Mesenchymal stem cell (in vitro differentiated cells and primary cell): ENCODE data around the gene DNAL1.

Experiments
- DNase-seq: peaks from one replicate; pipeline ENCODE4 v3.0.0-alpha.2; 2013
- H2AFZ ChIP-seq: one replicate; pipeline ENCODE4 v1.6.1; 2013; ENCODE audit warnings: low read depth, mild to moderate bottlenecking, control low read depth, inconsistent platforms, low read length, moderate library complexity
- H2AK5ac ChIP-seq: 2 replicates; pipeline ENCODE4 v1.6.1; 2013; ENCODE audit warnings: low read length, moderate library complexity, mild to moderate bottlenecking, inconsistent platforms; ENCODE audit not compliant: severe bottlenecking
- H2BK120ac ChIP-seq: one replicate; pipeline ENCODE4 v1.6.1; 2013; ENCODE audit warnings: low read depth, mild to moderate bottlenecking, inconsistent platforms, low read length, moderate library complexity
- H2BK12ac ChIP-seq, 2 experiments: one replicate each; pipeline ENCODE4 v1.6.1; 2013; ENCODE audit warnings: inconsistent platforms in 2 of 2, low read length in 2 of 2, mild to moderate bottlenecking in 2 of 2, moderate library complexity in 2 of 2, control low read depth in 1 of 2
- H2BK15ac ChIP-seq: one replicate; pipeline ENCODE4 v1.6.1; 2013; ENCODE audit warnings: mild to moderate bottlenecking, low read depth, inconsistent platforms; ENCODE audit not compliant: poor library complexity, severe bottlenecking
- H2BK5ac ChIP-seq: 2 replicates; pipeline ENCODE4 v1.6.1; 2013; ENCODE audit warnings: low read depth, mild to moderate bottlenecking, low read length, control low read depth, inconsistent platforms; ENCODE audit not compliant: poor library complexity, severe bottlenecking
- H3K14ac ChIP-seq, 2 experiments: one replicate each; pipeline ENCODE4 v1.6.1; 2013; ENCODE audit warnings: inconsistent platforms in 2 of 2, low read length in 2 of 2, control low read depth in 1 of 2, mild to moderate bottlenecking in 1 of 2, moderate library complexity in 1 of 2
- H3K18ac ChIP-seq, 2 experiments: one replicate each; pipeline ENCODE4 v1.6.1; 2013; ENCODE audit warnings: inconsistent platforms in 2 of 2, low read length in 2 of 2, control low read depth in 1 of 2, low read depth in 1 of 2, mild to moderate bottlenecking in 1 of 2
- H3K23ac ChIP-seq, 2 experiments: one replicate each; pipeline ENCODE4 v1.6.1; 2013; ENCODE audit warnings: inconsistent platforms in 2 of 2, low read length in 2 of 2, mild to moderate bottlenecking in 2 of 2, moderate library complexity in 2 of 2, control low read depth in 1 of 2
- H3K27ac ChIP-seq: 2 replicates; pipeline ENCODE4 v1.5.1; 2013; ENCODE audit warnings: mild to moderate bottlenecking, moderate library complexity, low read length, control low read depth, inconsistent platforms; ENCODE audit not compliant: poor library complexity, severe bottlenecking
- H3K27me3 ChIP-seq, 2 experiments: 2 replicates each; pipeline versions ENCODE4 v1.6.1 to v1.7.0; 2013; ENCODE audit warnings: low read length in 2 of 2, mild to moderate bottlenecking in 2 of 2, moderate library complexity in 2 of 2, control low read depth in 1 of 2, inconsistent platforms in 1 of 2; ENCODE audit not compliant: control insufficient read depth in 1 of 2, insufficient read depth in 1 of 2
- H3K36me3 ChIP-seq, 2 experiments: 2 replicates each; pipeline versions ENCODE4 v1.6.1 to v1.7.0; 2013; ENCODE audit warnings: low read length in 2 of 2, control low read depth in 1 of 2, inconsistent platforms in 1 of 2, low read depth in 1 of 2, mild to moderate bottlenecking in 1 of 2; ENCODE audit not compliant: insufficient read depth in 2 of 2, control insufficient read depth in 1 of 2
- H3K4ac ChIP-seq, 2 experiments: one replicate each; pipeline ENCODE4 v1.6.1; 2013; ENCODE audit warnings: inconsistent platforms in 2 of 2, low read length in 2 of 2, mild to moderate bottlenecking in 2 of 2, moderate library complexity in 2 of 2, control low read depth in 1 of 2, low read depth in 1 of 2
- H3K4me1 ChIP-seq: 2 replicates; pipeline ENCODE4 v1.6.1; 2013; ENCODE audit warnings: low read depth, low read length, control low read depth; ENCODE audit not compliant: control insufficient read depth, insufficient read depth
- H3K4me2 ChIP-seq: 2 replicates; pipeline ENCODE4 v1.6.1; 2013; ENCODE audit warnings: low read length, mild to moderate bottlenecking, inconsistent platforms; ENCODE audit not compliant: poor library complexity, severe bottlenecking
- H3K4me3 ChIP-seq, 2 experiments: 2 replicates each; pipeline versions ENCODE4 v1.5.1 to v1.7.0; 2013; ENCODE audit warnings: low read length in 2 of 2, mild to moderate bottlenecking in 2 of 2, control low read depth in 1 of 2, low read depth in 1 of 2; ENCODE audit not compliant: insufficient read depth in 1 of 2
- H3K79me1 ChIP-seq: replicated peaks from 2 replicates; pipeline ENCODE4 v1.6.1; 2013; ENCODE audit warnings: mild to moderate bottlenecking, control low read depth, low read length, inconsistent platforms; ENCODE audit not compliant: poor library complexity, severe bottlenecking
- H3K9ac ChIP-seq: 2 replicates; pipeline ENCODE4 v1.7.0; 2013; ENCODE audit warnings: mild to moderate bottlenecking, low read length, moderate library complexity
- H3K9me3 ChIP-seq: 2 replicates; pipeline ENCODE4 v1.7.0; 2013; ENCODE audit warnings: mild to moderate bottlenecking, low read length; ENCODE audit not compliant: control insufficient read depth
- H4K8ac ChIP-seq: one replicate; pipeline ENCODE4 v1.6.1; 2013; ENCODE audit warnings: inconsistent platforms, mild to moderate bottlenecking, low read length, moderate library complexity
- H4K91ac ChIP-seq: one replicate; pipeline ENCODE4 v1.6.1; 2013; ENCODE audit warnings: mild to moderate bottlenecking, low read length, inconsistent platforms
- WGBS: methylation state at CpG from one replicate; pipeline ENCODE4 v1.1.7; 2013; ENCODE audit warnings: mixed read lengths; 5-methylcytosine and 5-hydroxymethylcytosine counted together

Gene DNAL1

DNA sequence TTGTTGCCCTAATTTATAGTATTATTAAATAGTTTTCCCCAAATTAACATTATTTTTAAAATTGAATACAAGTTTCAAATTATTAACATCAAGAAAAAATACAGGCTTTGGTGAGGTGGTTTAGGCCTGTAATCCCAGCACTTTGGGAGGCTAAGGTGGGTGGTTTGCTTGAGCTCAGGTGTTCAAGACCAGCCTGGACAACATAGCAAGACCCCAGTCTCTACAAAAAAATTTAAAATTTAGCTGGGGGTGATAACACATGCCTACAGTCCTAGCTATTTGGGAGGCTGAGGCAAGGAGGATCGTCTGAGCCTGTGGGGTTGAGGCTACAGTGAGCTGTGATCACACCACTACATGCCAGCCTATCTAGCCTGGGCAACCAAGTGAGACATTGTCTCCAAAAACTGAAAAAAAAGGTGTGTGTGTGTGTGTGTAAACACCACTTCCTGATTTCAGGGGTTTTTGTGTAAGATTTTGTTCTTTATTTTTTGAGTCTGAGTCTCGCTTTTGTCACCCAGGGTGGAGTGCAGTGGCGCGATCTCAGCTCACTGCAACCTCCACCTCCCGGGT is 3.9 kb upstream of the DNAL1 start:
- H3K27me3 ChIP-seq, result no peaks in the 10 kb centered on the region
- H3K4me3 ChIP-seq, result no peak overlapping the region
- H3K9ac ChIP-seq, result no peak overlapping the region
- H3K23ac ChIP-seq, result no peak overlapping the region
- H3K9me3 ChIP-seq, result no peaks in the 10 kb centered on the region
- H3K4ac ChIP-seq, result no peak overlapping the region
- no peak overlapping the region for H4K91ac ChIP-seq
- H3K18ac ChIP-seq, result no peak overlapping the region
- H2AFZ ChIP-seq, result no peak overlapping the region
- no peak overlapping the region for H2BK120ac ChIP-seq
- no peak overlapping the region for H2BK5ac ChIP-seq
- H2BK12ac ChIP-seq, result no peak overlapping the region
- H3K27ac ChIP-seq, result no peak overlapping the region
- H3K14ac ChIP-seq, result no peak overlapping the region
- DNase-seq, result no peak
- peaks cover 5% of the 10 kb centered on the region for H3K79me1 ChIP-seq
- no peak overlapping the region for H2BK15ac ChIP-seq
- no peak overlapping the region for H3K4me2 ChIP-seq
- peaks cover 1% of the 10 kb centered on the region for H3K4me1 ChIP-seq
- no peak overlapping the region for H2AK5ac ChIP-seq
- no peak overlapping the region for H4K8ac ChIP-seq
- no peaks in the 10 kb centered on the region for H3K36me3 ChIP-seq
- 95% methylated on average over 5 of the region's 5 CpGs for WGBS

DNA sequence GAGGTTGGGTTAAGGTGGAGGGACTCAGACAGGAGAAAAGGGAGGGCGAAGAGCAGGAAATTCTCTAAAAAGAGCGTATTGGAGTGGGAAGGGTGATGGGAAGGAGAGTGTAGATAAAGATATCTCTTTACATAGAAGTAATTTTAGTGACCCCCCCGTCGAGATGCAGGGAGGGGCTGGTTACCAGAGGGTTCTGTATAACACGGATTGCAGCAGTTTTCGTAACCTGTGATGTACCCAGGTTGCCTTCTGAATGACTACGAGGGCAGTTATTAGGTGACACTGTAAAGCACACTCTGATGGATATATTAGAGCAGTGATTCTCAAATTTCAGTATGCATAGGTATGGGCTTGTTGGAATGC is 443 bp downstream of the DNAL1 start:
- Histone ChIP-seq H3K14ac (no peak overlapping the region), H3K4me3 (peak overlapping the region; percentile 87 to 99), H4K91ac (peak overlapping the region; percentile 6), H2BK15ac (peak overlapping the region; percentile 74), H3K27ac (no peak overlapping the region), H3K79me1 (peaks cover 12% of the 10 kb centered on the region), H2AK5ac (no peak overlapping the region), H2BK5ac (no peak overlapping the region), H3K36me3 (no peaks in the 10 kb centered on the region), H3K9me3 (no peaks in the 10 kb centered on the region), H2AFZ (peak overlapping the region; percentile 94), H3K4ac (peak overlapping the region in 1 of 2 experiments; percentile 86), H2BK12ac (no peak overlapping the region), H3K23ac (peak overlapping the region in 1 of 2 experiments; percentile 9), H4K8ac (no peak overlapping the region), H3K4me2 (peak overlapping the region; percentile 71), H3K9ac (peak overlapping the region; percentile 92), H3K4me1 (no peaks in the 10 kb centered on the region), H3K18ac (no peak overlapping the region), H2BK120ac (no peak overlapping the region), H3K27me3 (no peaks in the 10 kb centered on the region)
- WGBS, result 15% methylated on average over 7 of the region's 7 CpGs
- DNase-seq, result no peak

DNA sequence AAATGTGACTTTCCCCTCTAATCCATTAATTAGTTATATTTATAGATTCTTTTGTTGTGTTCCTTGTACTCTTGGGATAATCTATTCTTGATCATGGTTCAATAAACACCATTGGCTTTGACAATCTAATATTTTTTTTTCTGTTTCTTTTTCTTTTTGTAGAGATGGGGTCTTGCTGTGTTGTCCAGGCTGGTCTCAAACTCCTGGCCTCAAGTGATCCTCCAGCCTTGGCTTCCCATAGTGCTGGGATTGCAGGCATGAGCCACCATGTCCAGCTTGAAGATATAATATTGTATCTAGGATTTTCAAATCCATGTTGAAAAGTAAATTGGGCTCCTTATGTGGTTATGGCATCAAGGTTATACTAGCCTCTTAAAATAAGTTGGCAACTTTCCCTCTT is 6.2 kb downstream of the DNAL1 start:
- H3K4ac ChIP-seq, result no peak overlapping the region
- H2AK5ac ChIP-seq, result no peak overlapping the region
- peaks cover 21% of the 10 kb centered on the region for H3K79me1 ChIP-seq
- H2AFZ ChIP-seq, result no peak overlapping the region
- peaks cover 6 to 15% of the 10 kb centered on the region in 2 experiments for H3K36me3 ChIP-seq
- H2BK15ac ChIP-seq, result no peak overlapping the region
- H3K18ac ChIP-seq, result no peak overlapping the region
- H4K8ac ChIP-seq, result no peak overlapping the region
- H3K9me3 ChIP-seq, result no peaks in the 10 kb centered on the region
- no peak overlapping the region for H3K14ac ChIP-seq
- H3K27me3 ChIP-seq, result no peaks in the 10 kb centered on the region
- no peak overlapping the region for H3K4me2 ChIP-seq
- no peak overlapping the region for H3K9ac ChIP-seq
- H4K91ac ChIP-seq, result no peak overlapping the region
- no peak overlapping the region for H3K23ac ChIP-seq
- DNase-seq, result no peak
- H3K4me1 ChIP-seq, result no peaks in the 10 kb centered on the region
- no peak overlapping the region for H3K27ac ChIP-seq
- no peak overlapping the region for H2BK120ac ChIP-seq
- no peak overlapping the region for H2BK5ac ChIP-seq
- no peak overlapping the region for H2BK12ac ChIP-seq
- no peak overlapping the region for H3K4me3 ChIP-seq

GRCh38 chr14:73655851-73656250 is 11.1 kb downstream of the DNAL1 start:
- peaks cover 9 to 26% of the 10 kb centered on the region in 2 experiments for H3K36me3 ChIP-seq
- no peak overlapping the region for H3K4me2 ChIP-seq
- no CpG with 5 or more reads among the region's 1 CpG for WGBS
- H3K27me3 ChIP-seq, result no peaks in the 10 kb centered on the region
- no peak overlapping the region for H3K18ac ChIP-seq
- H3K9me3 ChIP-seq, result no peaks in the 10 kb centered on the region
- no peak overlapping the region for H2BK5ac ChIP-seq
- no peak overlapping the region for H2BK12ac ChIP-seq
- DNase-seq, result no peak
- no peak overlapping the region for H3K14ac ChIP-seq
- no peak overlapping the region for H3K4me3 ChIP-seq
- no peak overlapping the region for H3K27ac ChIP-seq
- no peak overlapping the region for H3K23ac ChIP-seq
- H2AFZ ChIP-seq, result no peak overlapping the region
- H2AK5ac ChIP-seq, result no peak overlapping the region
- no peak overlapping the region for H2BK15ac ChIP-seq
- H3K9ac ChIP-seq, result no peak overlapping the region
- H4K8ac ChIP-seq, result no peak overlapping the region
- no peaks in the 10 kb centered on the region for H3K4me1 ChIP-seq
- H4K91ac ChIP-seq, result no peak overlapping the region
- H3K79me1 ChIP-seq, result peaks cover 17% of the 10 kb centered on the region
- no peak overlapping the region for H3K4ac ChIP-seq
- H2BK120ac ChIP-seq, result no peak overlapping the region
